Loucy (cell line): ENCODE data around the gene KRT8.

ENCODE experiments used
- H2AFZ ChIP-seq: fragments of 200-600 bp; sonication (generic); 2 replicates; pipeline ENCODE4 v1.6.0; 2016; ENCODE audit warnings: antibody characterized with exemption, mild to moderate bottlenecking, low read length, moderate library complexity
- H3F3A ChIP-seq: fragments of 200-600 bp; 2 replicates; pipeline ENCODE4 v1.6.0; 2016; ENCODE audit warnings: antibody characterized with exemption, low read depth, mild to moderate bottlenecking
- H3K27me3 ChIP-seq: fragments of 200-600 bp; sonication (generic); 2 replicates; pipeline ENCODE4 v1.6.1; 2014; ENCODE audit warnings: low read length, mild to moderate bottlenecking; ENCODE audit not compliant: insufficient read depth, poor library complexity, severe bottlenecking
- H3K36me3 ChIP-seq: fragments of 200-600 bp; sonication (generic); 2 replicates; pipeline ENCODE4 v1.6.1; 2016; ENCODE audit warnings: low read length; ENCODE audit not compliant: insufficient read depth
- H3K4me1 ChIP-seq: fragments of 200-600 bp; sonication (generic); 2 replicates; pipeline ENCODE4 v1.5.1; 2014; ENCODE audit warnings: low read length, mild to moderate bottlenecking; ENCODE audit not compliant: insufficient read depth, poor library complexity, severe bottlenecking
- H3K4me2 ChIP-seq: fragments of 200-600 bp; sonication (generic); 2 replicates; pipeline ENCODE4 v1.6.0; 2014; ENCODE audit warnings: antibody characterized with exemption, low read length, low read depth, mild to moderate bottlenecking; ENCODE audit not compliant: poor library complexity, severe bottlenecking
- H3K4me3 ChIP-seq: fragments of 200-600 bp; sonication (generic); 2 replicates; pipeline ENCODE4 v1.5.1; 2014; ENCODE audit warnings: low read length, mild to moderate bottlenecking, mixed read lengths; ENCODE audit not compliant: poor library complexity, severe bottlenecking
- H3K79me2 ChIP-seq: fragments of 200-600 bp; sonication (generic); 2 replicates; pipeline ENCODE4 v1.6.1; 2014; ENCODE audit warnings: low read length; ENCODE audit not compliant: insufficient read depth
- H3K9ac ChIP-seq: fragments of 200-600 bp; sonication (generic); 2 replicates; pipeline ENCODE4 v1.6.0; 2014; ENCODE audit warnings: mild to moderate bottlenecking, low read depth, low read length, moderate library complexity; ENCODE audit not compliant: poor library complexity, severe bottlenecking
- H3K9me2 ChIP-seq: fragments of 200-600 bp; sonication (generic); replicated peaks from 2 replicates; pipeline ENCODE4 v1.6.1; 2016; ENCODE audit warnings: low read depth, low read length, mixed read lengths
- H3K9me3 ChIP-seq: fragments of 200-600 bp; sonication (generic); 2 replicates; pipeline ENCODE4 v1.6.1; 2014; ENCODE audit warnings: mild to moderate bottlenecking, antibody characterized with exemption, low read length, low read depth; ENCODE audit not compliant: insufficient read depth
- H4K20me1 ChIP-seq: fragments of 200-600 bp; sonication (generic); 2 replicates; pipeline ENCODE4 v1.6.0; 2014; ENCODE audit warnings: antibody characterized with exemption, low read length, mild to moderate bottlenecking; ENCODE audit not compliant: insufficient read depth, poor library complexity, severe bottlenecking
- CTCF ChIP-seq: fragments of 200-600 bp; sonication (generic); conservative IDR thresholded peaks from 2 replicates; pipeline ENCODE4 v1.5.1; 2014; ENCODE audit warnings: mild to moderate bottlenecking, antibody characterized with exemption, low read length
- EZH2phosphoT487 ChIP-seq: fragments of 200-600 bp; IDR thresholded peaks from 2 replicates; pipeline ENCODE4 v1.6.1; 2018; ENCODE audit warnings: antibody characterized with exemption, mild to moderate bottlenecking, moderate library complexity, borderline replicate concordance

KRT8 gene

GRCh38 chr12:52942901-52943181 lies 38.0 kb upstream of the KRT8 start:
- Histone ChIP-seq H3K9me2 (no peaks in the 10 kb centered on the region), H4K20me1 (no peaks in the 10 kb centered on the region)
- TF ChIP-seq CTCF, result no peak
- no peak for TF ChIP-seq EZH2phosphoT487

GRCh38 chr12:52942066-52942900 lies 37.4 kb upstream of the KRT8 start:
- no peaks in the 10 kb centered on the region for H3K9me3 ChIP-seq
- H3F3A ChIP-seq, result no peaks in the 10 kb centered on the region
- no peak overlapping the region for H3K4me3 ChIP-seq
- H3K36me3 ChIP-seq, result no peaks in the 10 kb centered on the region
- H2AFZ ChIP-seq, result no peak overlapping the region
- H4K20me1 ChIP-seq, result no peaks in the 10 kb centered on the region
- no peak overlapping the region for H3K4me2 ChIP-seq
- H3K79me2 ChIP-seq, result no peaks in the 10 kb centered on the region
- no peaks in the 10 kb centered on the region for H3K4me1 ChIP-seq
- peaks cover 6% of the 10 kb centered on the region for H3K27me3 ChIP-seq
- H3K9ac ChIP-seq, result no peak overlapping the region
- H3K9me2 ChIP-seq, result no peaks in the 10 kb centered on the region
- TF ChIP-seq CTCF, result no peak
- TF ChIP-seq EZH2phosphoT487, result no peak

More at GRCh38 chr12:52942901-52943181, 38.0 kb upstream of the KRT8 start:
- Histone ChIP-seq H3K4me2 (no peak overlapping the region), H3K79me2 (no peaks in the 10 kb centered on the region), H3F3A (no peaks in the 10 kb centered on the region), H3K4me1 (no peaks in the 10 kb centered on the region), H3K4me3 (no peak overlapping the region), H2AFZ (no peak overlapping the region), H3K36me3 (no peaks in the 10 kb centered on the region), H3K9me3 (no peaks in the 10 kb centered on the region), H3K9ac (no peak overlapping the region), H3K27me3 (peaks cover 6% of the 10 kb centered on the region)

DNA sequence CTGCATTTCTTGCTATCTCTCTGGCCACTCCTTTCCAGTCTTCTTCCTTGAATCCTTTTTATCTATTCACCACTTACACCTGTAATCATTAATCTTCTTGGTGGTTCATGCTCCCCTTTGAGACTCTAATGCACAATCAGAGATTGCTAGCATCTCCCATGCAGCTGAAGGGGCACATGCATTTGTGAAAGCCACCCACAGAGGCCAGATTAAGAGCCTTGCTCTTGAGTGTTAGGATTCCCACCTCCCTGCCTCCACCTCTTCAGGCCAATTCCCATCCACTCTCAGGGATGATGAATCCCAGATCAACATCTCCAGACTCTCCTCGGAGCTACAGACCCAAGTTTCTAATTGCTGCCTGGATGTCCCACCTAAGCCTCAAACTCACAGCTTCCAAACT lies 24.7 kb upstream of the KRT8 start:
- H2AFZ ChIP-seq, result no peak overlapping the region
- TF ChIP-seq CTCF (no peak), EZH2phosphoT487 (no peak)
- H4K20me1 ChIP-seq, result no peaks in the 10 kb centered on the region
- H3K9me3 ChIP-seq, result no peaks in the 10 kb centered on the region
- H3K36me3 ChIP-seq, result no peaks in the 10 kb centered on the region
- no peaks in the 10 kb centered on the region for H3K9me2 ChIP-seq
- H3F3A ChIP-seq, result no peaks in the 10 kb centered on the region
- no peaks in the 10 kb centered on the region for H3K27me3 ChIP-seq
- H3K4me3 ChIP-seq, result no peak overlapping the region
- no peaks in the 10 kb centered on the region for H3K4me1 ChIP-seq
- H3K79me2 ChIP-seq, result no peaks in the 10 kb centered on the region
- H3K9ac ChIP-seq, result no peak overlapping the region
- H3K4me2 ChIP-seq, result no peak overlapping the region
